H1 (cell line): ENCODE data around the gene DNM2. TPM values are rescaled to one million over a fixed set of nuclear protein-coding genes. Genes with fewer than 3 reads are reported as not detected.

Source experiments
- CTCF ChIA-PET: fragments of 300-600 bp; sonication (Branson Sonifier 250); formaldehyde crosslinking; loops from one replicate; lab custom pipeline; 2021; ENCODE audit not compliant: partially characterized antibody; lab: Charles Lee
- POLR2A ChIA-PET: fragments of 300-600 bp; sonication (Branson Sonifier 250); formaldehyde crosslinking; loops from one replicate; lab custom pipeline; 2021; ENCODE audit warnings: inconsistent platforms; ENCODE audit not compliant: partially characterized antibody; lab: Charles Lee
- DNase-seq, 2 experiments: peaks; one replicate each; pipeline versions ENCODE4 v3.0.0 to v3.0.0-alpha.2; 2010 to 2022; ENCODE audit warnings: low spot score in 2 of 2, low read depth in 1 of 2, mixed read lengths in 1 of 2
- FAIRE-seq: peaks from 2 replicates; lab custom pipeline; 2011; peaks lifted over from hg19 to GRCh38; lab: Jason Lieb, UNC
- H2AFZ ChIP-seq: 2 replicates; pipeline ENCODE4 v1.8.1; 2012; ENCODE audit warnings: low read length, inconsistent platforms
- H2AK5ac ChIP-seq: 2 replicates; pipeline ENCODE4 v1.6.1; 2013; ENCODE audit warnings: low read depth, low read length
- H2BK120ac ChIP-seq: replicated peaks from 2 replicates; pipeline ENCODE3; 2013; ENCODE audit warnings: low read depth, low read length, inconsistent platforms
- H2BK12ac ChIP-seq: 2 replicates; pipeline ENCODE4 v1.6.1; 2013; ENCODE audit warnings: low read depth, low read length
- H2BK15ac ChIP-seq: 2 replicates; pipeline ENCODE4 v1.6.1; 2013; ENCODE audit warnings: low read length
- H2BK20ac ChIP-seq: 2 replicates; pipeline ENCODE4 v1.6.1; 2013; ENCODE audit warnings: low read length
- H2BK5ac ChIP-seq: 2 replicates; pipeline ENCODE4 v1.6.1; 2013; ENCODE audit warnings: low read depth, low read length
- H3K14ac ChIP-seq: 2 replicates; pipeline ENCODE4 v1.6.1; 2013; ENCODE audit warnings: inconsistent platforms; ENCODE audit not compliant: insufficient read length
- H3K18ac ChIP-seq: 2 replicates; pipeline ENCODE4 v1.6.1; 2013; ENCODE audit warnings: low read length; ENCODE audit errors: extremely low read depth
- H3K23ac ChIP-seq: 2 replicates; pipeline ENCODE4 v1.6.1; 2013; ENCODE audit warnings: inconsistent platforms; ENCODE audit not compliant: insufficient read length
- H3K23me2 ChIP-seq: 2 replicates; pipeline ENCODE4 v1.6.1; 2013; ENCODE audit warnings: low read depth, low read length
- H3K27ac ChIP-seq: 2 replicates; pipeline ENCODE4 v1.6.1; 2011; ENCODE audit warnings: low read depth, low read length, inconsistent platforms
- H3K27me3 ChIP-seq, 4 experiments: replicated peaks in 1 of 4; 1 replicate in 1 of 4; 2 replicates in 3 of 4; pipeline versions ENCODE4 v1.6.1 to v1.8.1; 2011 to 2013; ENCODE audit warnings: low read length in 3 of 4, mild to moderate bottlenecking in 3 of 4, inconsistent platforms in 2 of 4, mixed read lengths in 2 of 4, moderate library complexity in 1 of 4; ENCODE audit not compliant: control insufficient read depth in 3 of 4, insufficient read depth in 3 of 4; ENCODE audit errors: extremely low read depth in 1 of 4
- H3K36me3 ChIP-seq, 4 experiments: 2 replicates each; pipeline versions ENCODE4 v1.6.1 to v1.8.1; 2011 to 2013; ENCODE audit warnings: mild to moderate bottlenecking in 4 of 4, low read length in 3 of 4, moderate library complexity in 2 of 4, control low read depth in 1 of 4, inconsistent platforms in 1 of 4; ENCODE audit not compliant: insufficient read depth in 4 of 4, control insufficient read depth in 2 of 4
- H3K4ac ChIP-seq: replicated peaks from 2 replicates; pipeline ENCODE3; 2013; ENCODE audit warnings: low read length, low read depth, mixed read lengths, inconsistent platforms; ENCODE audit not compliant: insufficient read length
- H3K4me1 ChIP-seq, 4 experiments: replicated peaks in 1 of 4; 1 replicate in 1 of 4; 2 replicates in 3 of 4; pipeline versions ENCODE4 v1.6.1 to v1.8.1; 2011 to 2013; ENCODE audit warnings: low read length in 3 of 4, inconsistent platforms in 2 of 4, mixed read lengths in 1 of 4; ENCODE audit not compliant: insufficient read depth in 4 of 4, control insufficient read depth in 3 of 4
- H3K4me2 ChIP-seq, 2 experiments: 2 replicates each; pipeline versions ENCODE4 v1.6.1 to v1.8.1; 2011 to 2013; ENCODE audit warnings: low read depth in 2 of 2, low read length in 2 of 2, control low read depth in 1 of 2, inconsistent platforms in 1 of 2, mild to moderate bottlenecking in 1 of 2; ENCODE audit not compliant: insufficient read depth in 1 of 2
- H3K4me3 ChIP-seq, 4 experiments: fragments of 200-600, 300-600 bp in 1 of 4; sonication (generic), shearing (Covaris generic), sonication (Bioruptor Twin) in 1 of 4; 2 replicates each; pipeline versions ENCODE4 v1.5.1 to v1.8.1; 2011 to 2016; ENCODE audit warnings: low read length in 4 of 4, low read depth in 3 of 4, control low read depth in 2 of 4, inconsistent platforms in 2 of 4, mild to moderate bottlenecking in 2 of 4, mixed read lengths in 1 of 4, moderate library complexity in 1 of 4; ENCODE audit not compliant: insufficient read depth in 2 of 4; ENCODE audit errors: extremely low read depth in 1 of 4
- H3K56ac ChIP-seq: replicated peaks from 2 replicates; pipeline ENCODE3; 2013; ENCODE audit warnings: low read depth, mild to moderate bottlenecking, mixed read lengths, low read length, inconsistent platforms; ENCODE audit not compliant: insufficient read length
- H3K79me1 ChIP-seq: 2 replicates; pipeline ENCODE4 v1.6.1; 2013; ENCODE audit warnings: low read depth, low read length, control low read depth
- H3K79me2 ChIP-seq, 2 experiments: 2 replicates each; pipeline versions ENCODE4 v1.6.1 to v1.8.1; 2012 to 2013; ENCODE audit warnings: low read length in 2 of 2, mild to moderate bottlenecking in 2 of 2, inconsistent platforms in 1 of 2; ENCODE audit not compliant: insufficient read depth in 2 of 2, control insufficient read depth in 1 of 2
- H3K9ac ChIP-seq, 4 experiments: replicated peaks in 1 of 4; 1 replicate in 1 of 4; 2 replicates in 3 of 4; pipeline versions ENCODE4 v1.6.1 to v1.8.1; 2011 to 2013; ENCODE audit warnings: low read depth in 3 of 4, low read length in 3 of 4, control low read depth in 2 of 4, mild to moderate bottlenecking in 2 of 4, moderate library complexity in 2 of 4, inconsistent platforms in 1 of 4; ENCODE audit errors: extremely low read depth in 1 of 4
- H3K9me3 ChIP-seq, 2 experiments: 2 replicates each; pipeline versions ENCODE4 v1.6.1 to v1.8.1; 2012 to 2013; ENCODE audit warnings: mild to moderate bottlenecking in 2 of 2, moderate library complexity in 2 of 2, control low read depth in 1 of 2, inconsistent platforms in 1 of 2, low read depth in 1 of 2, low read length in 1 of 2, mixed read lengths in 1 of 2; ENCODE audit not compliant: insufficient read depth in 2 of 2
- H4K20me1 ChIP-seq, 2 experiments: replicated peaks in 1 of 2; 2 replicates each; pipeline versions ENCODE3 to v1.8.1; 2011 to 2013; ENCODE audit warnings: inconsistent platforms in 2 of 2, low read length in 2 of 2, mild to moderate bottlenecking in 1 of 2; ENCODE audit not compliant: insufficient read depth in 2 of 2, control insufficient read depth in 1 of 2
- H4K5ac ChIP-seq: 2 replicates; pipeline ENCODE4 v1.6.1; 2013; ENCODE audit warnings: low read length, low read depth, mixed read lengths, inconsistent platforms; ENCODE audit not compliant: insufficient read length
- H4K8ac ChIP-seq: 2 replicates; pipeline ENCODE4 v1.8.0; 2013; ENCODE audit warnings: mild to moderate bottlenecking, moderate library complexity, low read length, inconsistent platforms; ENCODE audit not compliant: insufficient read depth; ENCODE audit errors: extremely low read depth
- H4K91ac ChIP-seq: replicated peaks from 2 replicates; pipeline ENCODE3; 2013; ENCODE audit warnings: low read length, mixed read lengths, inconsistent platforms; ENCODE audit not compliant: insufficient read length
- CEBPB ChIP-seq: IDR thresholded peaks from 2 replicates; pipeline ENCODE4 v1.6.1; 2012; ENCODE audit warnings: low read depth, low read length
- CHD2 ChIP-seq: IDR thresholded peaks from 2 replicates; pipeline ENCODE4 v1.6.1; 2012; ENCODE audit warnings: low read length, improper control_type of control experiment
- YY1 ChIP-seq: IDR thresholded peaks from 2 replicates; pipeline ENCODE4 v1.6.1; 2011; ENCODE audit warnings: low read depth, mild to moderate bottlenecking, low read length
- WGBS, 2 experiments: shearing (Covaris generic) in 1 of 2; methylation state at CpG; one replicate each; pipeline versions ENCODE4 v1.1.6 to v1.1.7; 2013 to 2015; ENCODE audit warnings: low lambda C conversion rate in 2 of 2, mixed read lengths in 2 of 2, inconsistent platforms in 1 of 2, low coverage in 1 of 2, missing lambda C conversion rate in 1 of 2; ENCODE audit not compliant: insufficient replicate concordance in 2 of 2, insufficient coverage in 1 of 2, insufficient read length in 1 of 2; ENCODE audit errors: extremely low coverage in 1 of 2, missing lambda C conversion rate in 1 of 2; 5-methylcytosine and 5-hydroxymethylcytosine counted together
- polyA plus RNA-seq, 7 experiments: library from polyadenylated mRNA; depleted of rRNA in 3 of 7; stranded (reverse) in 5 of 7; unstranded in 2 of 7; fragments of >200 nt in 5 of 7; fragments of 200-250 nt in 2 of 7; gene quantifications; 1 replicate in 5 of 7; 2 replicates in 1 of 7; 4 replicates in 1 of 7; pipeline versions ENCODE4 v1.2.1 to v1.2.3, GENCODE V29; 2011 to 2013; ENCODE audit warnings: missing spikeins in 2 of 7, mixed read lengths in 2 of 7
- total RNA-seq: library from RNA; stranded (reverse); fragmentation: NEBNext Ultra II Directional; extraction: Animal tissue kit (Norgen Biotek cat#: 25700); gene quantifications from 2 replicates; pipeline ENCODE4 v1.2.1, GENCODE V29; 2021

The DNM2 gene
- total and polyA plus RNA-seq, 2 of the 8 experiments (the other 6 are each of a cell fraction or from before 2014, with no cell fraction given) = 61.9 to 120 TPM

- H3K18ac ChIP-seq = no peak overlapping the region
- H3K27ac ChIP-seq = no peak overlapping the region
- H2BK20ac ChIP-seq = no peak overlapping the region
- no peak overlapping the region for H2AFZ ChIP-seq
- peaks cover 18% of the 10 kb centered on the region for H3K79me1 ChIP-seq
- H3K4me2 ChIP-seq = no peak overlapping the region
- no peak overlapping the region for H3K23ac ChIP-seq
- 85% methylated on average over 3 of the region's 3 CpGs; no CpG with 5 or more reads in 1 of the 2 experiments for WGBS, 2 experiments
- no peak overlapping the region for H3K4me3 ChIP-seq
- peaks cover 5% of the 10 kb centered on the region for H3K23me2 ChIP-seq
- no peaks in the 10 kb centered on the region for H3K9me3 ChIP-seq
- H2AK5ac ChIP-seq = no peak overlapping the region
- no peak overlapping the region for H3K14ac ChIP-seq
- peaks cover 0 to 3% (median 0%) of the 10 kb centered on the region in 4 experiments; a peak in 1 of 8 replicates for H3K36me3 ChIP-seq
- no peak overlapping the region for H4K8ac ChIP-seq
- ChIA-PET CTCF (interaction anchor here (1.4 kb wide), 1 partner anchor 138 kb away, joined by 4 read pairs; no protein-coding TSS in a partner anchor), POLR2A (interaction anchor here (0.7 kb wide), 1 partner anchor 45 kb away, joined by 3 read pairs; no protein-coding TSS in a partner anchor)
- peaks cover 0 to 12% (median 5%) of the 10 kb centered on the region in 4 experiments; a peak in 5 of 7 replicates for H3K4me1 ChIP-seq
- peaks cover 23 to 39% of the 10 kb centered on the region in 2 experiments for H4K20me1 ChIP-seq
- H4K91ac ChIP-seq = no peak overlapping the region
- H4K5ac ChIP-seq = no peak overlapping the region
- no peak overlapping the region for H2BK120ac ChIP-seq
- H2BK12ac ChIP-seq = no peak overlapping the region
- TF ChIP-seq CEBPB (no peak), YY1 (no peak), CHD2 (no peak)
- no peak overlapping the region for H3K56ac ChIP-seq
- FAIRE-seq = no peak
- H3K4ac ChIP-seq = no peak overlapping the region
- peaks cover 34 to 94% of the 10 kb centered on the region in 2 experiments for H3K79me2 ChIP-seq
- H3K27me3 ChIP-seq = no peaks in the 10 kb centered on the region
- no peak overlapping the region for H2BK5ac ChIP-seq
- DNase-seq = no peak
- H2BK15ac ChIP-seq = no peak overlapping the region
- H3K9ac ChIP-seq = no peak overlapping the region
These were observed 5.7 kb downstream of the DNM2 start for GRCh38 chr19:10723591-10723990.
